Type B pancreatic cell (in vitro differentiated cells): ENCODE results near the gene CLN5. TPM values are rescaled to one million over a fixed set of nuclear protein-coding genes. Genes with fewer than 3 reads are reported as not detected.
"Not testable (repeated sequence)": the region's sequence is repeated elsewhere in the genome, so short reads cannot be mapped to it uniquely, and the experiment has no call there.

ENCODE experiments used
- DNase-seq: peaks from one replicate; pipeline ENCODE4 v3.0.0; 2021; ENCODE audit warnings: mixed read lengths; ENCODE audit not compliant: unreplicated experiment; ENCODE audit errors: extremely low spot score
- H3K27ac Mint-ChIP-seq: 2 replicates; pipeline ENCODE4 v1.8.0; 2021; ENCODE audit warnings: mild to moderate bottlenecking, mixed read lengths
- H3K27me3 Mint-ChIP-seq: 2 replicates; pipeline ENCODE4 v1.8.0; 2021; ENCODE audit warnings: mixed read lengths
- H3K36me3 Mint-ChIP-seq: 2 replicates; pipeline ENCODE4 v1.8.0; 2021; ENCODE audit warnings: mixed read lengths
- H3K4me1 Mint-ChIP-seq: one replicate; pipeline ENCODE4 v1.8.0; 2021; ENCODE audit warnings: mixed read lengths; ENCODE audit not compliant: unreplicated experiment
- H3K4me3 Mint-ChIP-seq: 2 replicates; pipeline ENCODE4 v1.8.0; 2021; ENCODE audit warnings: mild to moderate bottlenecking, mixed read lengths
- H3K9me3 Mint-ChIP-seq: 2 replicates; pipeline ENCODE4 v1.8.0; 2021; ENCODE audit warnings: mixed read lengths
- total RNA-seq: library from RNA; stranded (reverse); gene quantifications from 2 replicates; pipeline ENCODE4 v1.2.1, GENCODE V29; 2021; ENCODE audit warnings: low replicate concordance
- TF ChIP-seq, protein P1 (sequence below): fragments of 200-600 bp; sonication (generic); conservative IDR thresholded peaks from 2 replicates; pipeline ENCODE4 v1.5.0; 2021; ENCODE audit warnings: antibody characterized with exemption, mild to moderate bottlenecking

CLN5 gene
- total RNA-seq, 1 donor from 2014 or later, result 25.6 TPM

DNA sequence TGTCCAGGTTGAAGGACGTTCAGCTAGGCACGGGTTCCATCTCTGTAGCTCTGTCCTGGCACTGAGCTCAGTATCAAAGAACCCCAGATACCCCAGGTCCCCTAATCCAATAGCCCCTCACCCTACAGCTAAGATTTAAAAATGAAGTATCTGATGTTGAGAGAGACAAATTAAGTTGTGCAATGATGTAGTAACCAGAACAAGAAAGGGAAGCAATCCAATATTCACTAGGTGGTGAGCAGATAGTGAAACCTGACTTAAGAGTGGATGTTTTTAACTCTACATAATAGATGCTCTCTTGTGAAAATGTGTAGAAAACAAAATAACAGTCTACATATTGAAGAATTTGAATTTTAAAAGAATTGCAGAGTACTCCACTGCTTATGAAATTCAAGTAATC is 41.8 kb upstream of the CLN5 start:
- no peak for DNase-seq
- no peak overlapping the region for H3K27ac Mint-ChIP-seq
- H3K4me3 Mint-ChIP-seq, result no peak overlapping the region
- no peaks in the 10 kb centered on the region for H3K36me3 Mint-ChIP-seq
- TF ChIP-seq, protein P1, sequence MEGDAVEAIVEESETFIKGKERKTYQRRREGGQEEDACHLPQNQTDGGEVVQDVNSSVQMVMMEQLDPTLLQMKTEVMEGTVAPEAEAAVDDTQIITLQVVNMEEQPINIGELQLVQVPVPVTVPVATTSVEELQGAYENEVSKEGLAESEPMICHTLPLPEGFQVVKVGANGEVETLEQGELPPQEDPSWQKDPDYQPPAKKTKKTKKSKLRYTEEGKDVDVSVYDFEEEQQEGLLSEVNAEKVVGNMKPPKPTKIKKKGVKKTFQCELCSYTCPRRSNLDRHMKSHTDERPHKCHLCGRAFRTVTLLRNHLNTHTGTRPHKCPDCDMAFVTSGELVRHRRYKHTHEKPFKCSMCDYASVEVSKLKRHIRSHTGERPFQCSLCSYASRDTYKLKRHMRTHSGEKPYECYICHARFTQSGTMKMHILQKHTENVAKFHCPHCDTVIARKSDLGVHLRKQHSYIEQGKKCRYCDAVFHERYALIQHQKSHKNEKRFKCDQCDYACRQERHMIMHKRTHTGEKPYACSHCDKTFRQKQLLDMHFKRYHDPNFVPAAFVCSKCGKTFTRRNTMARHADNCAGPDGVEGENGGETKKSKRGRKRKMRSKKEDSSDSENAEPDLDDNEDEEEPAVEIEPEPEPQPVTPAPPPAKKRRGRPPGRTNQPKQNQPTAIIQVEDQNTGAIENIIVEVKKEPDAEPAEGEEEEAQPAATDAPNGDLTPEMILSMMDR, result no peak
- peaks cover 11% of the 10 kb centered on the region for H3K27me3 Mint-ChIP-seq
- peaks cover 4% of the 10 kb centered on the region for H3K9me3 Mint-ChIP-seq
- no peaks in the 10 kb centered on the region for H3K4me1 Mint-ChIP-seq

DNA sequence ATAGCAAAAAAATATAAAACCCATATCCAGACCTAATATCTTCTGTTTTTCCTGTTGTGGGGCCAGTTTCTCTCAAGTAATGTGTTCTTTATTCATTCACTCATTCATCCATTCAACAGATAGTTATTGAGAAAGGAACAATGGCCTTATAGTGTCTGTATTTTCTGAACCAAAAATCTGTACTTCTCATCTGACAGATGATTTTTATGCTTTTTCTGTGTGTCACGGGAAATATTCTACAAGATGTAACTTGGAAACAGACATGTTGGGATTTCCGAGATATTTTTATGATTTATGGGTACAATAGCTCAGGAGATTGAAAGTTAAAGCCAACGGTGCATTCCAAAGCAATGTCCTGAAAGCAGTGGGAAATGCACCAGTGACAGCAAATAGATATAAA is 37.9 kb upstream of the CLN5 start:
- DNase-seq, result no peak
- Mint-ChIP-seq H3K27me3 (peaks cover 11% of the 10 kb centered on the region), H3K27ac (no peak overlapping the region), H3K9me3 (peaks cover 4% of the 10 kb centered on the region), H3K36me3 (no peaks in the 10 kb centered on the region), H3K4me3 (no peak overlapping the region), H3K4me1 (no peaks in the 10 kb centered on the region)
- TF ChIP-seq, protein P1, result no peak

DNA sequence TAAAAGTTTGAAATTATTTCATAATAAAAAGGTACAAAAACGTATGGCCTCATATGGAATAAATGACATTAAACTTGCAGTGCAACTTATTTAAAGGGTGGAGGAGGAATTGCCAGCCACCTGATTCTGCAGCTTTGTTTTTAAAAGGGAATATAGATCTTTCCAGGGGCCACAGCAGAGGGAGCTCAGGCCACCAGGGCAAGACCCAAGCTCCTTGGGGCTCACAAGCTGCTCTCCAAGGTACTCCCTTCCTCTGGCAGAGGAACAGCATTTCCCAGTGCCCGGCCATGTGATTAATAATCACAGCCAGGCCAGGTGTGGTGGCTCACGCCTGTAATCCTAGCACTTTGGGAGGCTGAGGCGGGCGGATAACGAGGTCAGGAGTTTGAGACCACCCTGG is 37.3 kb upstream of the CLN5 start:
- no peak for DNase-seq
- H3K4me1 Mint-ChIP-seq, result no peaks in the 10 kb centered on the region
- H3K27ac Mint-ChIP-seq, result no peak overlapping the region
- H3K27me3 Mint-ChIP-seq, result peaks cover 11% of the 10 kb centered on the region
- peaks cover 4% of the 10 kb centered on the region for H3K9me3 Mint-ChIP-seq
- TF ChIP-seq, protein P1, result no peak
- H3K4me3 Mint-ChIP-seq, result no peak overlapping the region
- no peaks in the 10 kb centered on the region for H3K36me3 Mint-ChIP-seq

DNA sequence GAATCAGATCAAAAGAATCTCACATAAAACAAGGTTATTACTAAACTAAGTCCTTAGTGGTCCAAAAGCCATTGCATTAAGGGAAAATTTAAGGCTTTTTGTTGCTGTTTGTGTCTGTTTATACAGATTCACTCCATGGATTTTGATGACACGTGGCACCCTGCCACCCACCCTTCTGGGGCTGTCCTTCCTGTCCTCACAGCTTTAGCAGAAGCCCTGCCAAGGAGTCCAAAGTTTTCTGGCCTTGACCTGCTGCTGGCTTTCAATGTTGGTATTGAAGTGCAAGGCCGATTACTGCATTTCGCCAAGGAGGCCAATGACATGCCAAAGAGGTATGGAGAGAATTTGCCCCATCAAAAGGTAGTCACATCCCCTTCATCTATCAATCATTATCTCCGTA is 36.7 kb upstream of the CLN5 start:
- no peak for DNase-seq
- Mint-ChIP-seq H3K27ac (no peak overlapping the region), H3K9me3 (peaks cover 6% of the 10 kb centered on the region), H3K27me3 (peaks cover 11% of the 10 kb centered on the region), H3K4me3 (no peak overlapping the region), H3K4me1 (no peaks in the 10 kb centered on the region), H3K36me3 (no peaks in the 10 kb centered on the region)
- TF ChIP-seq, protein P1, result no peak

DNA sequence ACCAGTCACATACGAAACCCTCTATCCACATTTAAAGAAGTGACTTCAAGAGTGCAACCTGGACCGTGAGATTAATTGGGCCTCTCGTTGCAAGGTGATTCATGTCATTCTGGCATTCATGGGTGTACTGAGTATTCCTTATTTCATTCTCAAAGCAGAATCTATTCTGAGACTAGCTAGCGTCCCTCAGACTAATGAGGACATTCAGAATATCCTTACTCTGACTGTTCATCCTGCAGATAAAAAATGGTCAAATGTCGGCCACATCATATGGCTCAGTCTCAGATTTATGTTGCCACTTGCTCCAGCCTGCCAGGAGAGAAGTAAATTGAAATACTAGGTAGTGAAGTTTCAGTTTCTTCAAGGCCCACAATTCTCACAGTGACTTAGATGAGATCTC is 36.2 kb upstream of the CLN5 start:
- DNase-seq, result no peak
- Mint-ChIP-seq H3K36me3 (no peaks in the 10 kb centered on the region), H3K4me1 (no peaks in the 10 kb centered on the region), H3K4me3 (no peak overlapping the region), H3K27ac (no peak overlapping the region), H3K27me3 (peaks cover 8% of the 10 kb centered on the region), H3K9me3 (peaks cover 10% of the 10 kb centered on the region)
- TF ChIP-seq, protein P1, result no peak

DNA sequence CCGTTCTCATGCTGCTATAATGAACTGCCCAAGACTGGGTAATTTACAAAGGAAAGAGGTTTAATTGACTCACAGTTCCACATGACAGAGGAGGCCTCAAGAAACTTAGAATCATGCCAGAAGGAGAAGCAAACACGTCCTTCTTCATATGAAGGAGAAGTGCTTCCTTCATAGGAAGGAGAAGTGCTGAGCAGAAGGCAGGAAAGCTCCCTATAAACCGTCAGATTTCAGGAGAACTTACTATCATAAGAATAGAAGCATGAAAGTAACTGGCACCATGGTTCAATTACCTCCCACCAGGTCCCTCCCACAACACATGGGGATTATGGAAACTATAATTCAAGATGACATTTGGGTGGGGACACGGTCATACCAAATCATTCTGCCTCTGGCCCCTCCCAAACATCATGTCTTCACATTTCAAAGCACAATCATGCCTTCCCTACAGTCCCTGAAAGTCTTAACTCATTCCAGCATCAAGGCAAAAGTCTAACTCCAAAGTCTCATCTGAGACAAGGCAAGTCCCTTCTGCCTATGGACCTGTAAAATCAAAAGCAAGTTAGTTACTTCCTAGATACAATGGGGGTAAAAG is 32.9 kb upstream of the CLN5 start:
- Mint-ChIP-seq H3K4me1 (no peaks in the 10 kb centered on the region), H3K36me3 (no peaks in the 10 kb centered on the region), H3K27me3 (no peaks in the 10 kb centered on the region), H3K27ac (no peak overlapping the region), H3K9me3 (peaks cover 10% of the 10 kb centered on the region), H3K4me3 (no peak overlapping the region)
- TF ChIP-seq, protein P1, result no peak
- no peak for DNase-seq

DNA sequence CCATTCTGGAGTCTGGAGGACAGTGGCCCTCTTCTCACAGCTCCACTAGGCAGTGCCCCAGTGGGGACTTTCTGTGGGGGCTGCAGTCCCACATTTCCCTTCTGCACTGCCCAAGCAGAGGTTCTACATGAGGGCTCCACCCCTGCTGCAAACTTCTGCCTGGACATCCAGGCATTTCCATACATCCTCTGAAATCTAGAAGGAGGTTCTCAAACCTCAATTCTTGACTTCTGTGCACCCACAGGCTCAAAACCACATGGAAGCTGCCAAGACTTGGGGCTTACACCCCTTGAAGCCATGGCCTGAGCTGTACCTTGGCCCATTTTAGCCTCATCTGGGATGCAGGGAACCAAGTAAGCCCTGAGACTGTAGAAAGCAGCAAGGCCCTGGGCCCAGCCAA is 32.1 kb upstream of the CLN5 start:
- H3K4me1 Mint-ChIP-seq, H3K9me3 Mint-ChIP-seq, DNase-seq, H3K4me3 Mint-ChIP-seq, H3K27ac Mint-ChIP-seq, H3K36me3 Mint-ChIP-seq, H3K27me3 Mint-ChIP-seq: not testable (repeated sequence)
